GM12892 (cell line): ENCODE results near the gene RGS17.

ENCODE experiments used
- POLR2A ChIP-seq: IDR thresholded peaks from 2 replicates; pipeline ENCODE4 v1.6.1; 2011; ENCODE audit warnings: low read depth, low read length, control low read depth
- POLR2AphosphoS5 ChIP-seq: IDR thresholded peaks from 2 replicates; pipeline ENCODE4 v1.6.1; 2011; ENCODE audit warnings: low read depth, low read length, control low read depth

DNA sequence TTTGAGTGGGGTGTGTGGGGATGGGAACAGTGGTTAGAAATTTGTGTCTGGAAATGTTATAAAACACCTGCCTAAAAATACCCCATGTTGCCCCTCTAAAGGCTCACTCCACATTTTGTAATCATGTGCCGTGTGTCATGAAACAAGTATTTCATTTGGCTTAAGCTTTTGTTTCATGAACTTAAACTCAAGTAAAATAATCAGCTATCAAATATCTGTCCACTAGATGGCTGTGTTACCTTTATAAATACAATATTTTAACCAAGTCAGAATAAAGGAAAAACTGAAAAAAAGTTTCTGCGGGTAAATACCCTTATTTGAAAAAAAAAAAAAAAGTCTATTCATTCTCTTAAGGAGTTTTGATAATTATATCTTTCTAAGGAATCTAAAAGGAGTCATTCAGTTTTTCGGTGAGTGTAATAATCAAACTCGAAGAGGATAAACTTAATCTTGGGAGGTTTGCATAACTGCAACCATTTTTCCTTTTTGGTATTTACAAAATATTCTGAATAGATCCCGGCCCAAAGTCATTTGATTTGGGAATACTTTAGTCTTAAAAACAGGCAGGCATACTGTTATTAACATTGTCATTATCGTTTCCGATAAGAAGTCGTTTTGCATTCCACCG is 98.7 kb downstream of the RGS17 start:
- no peak for TF ChIP-seq POLR2AphosphoS5
- TF ChIP-seq POLR2A: no peak
